PFSK-1 (cell line): ENCODE results near the gene GRIK3.

ENCODE experiments used
- FOXP2 ChIP-seq: optimal IDR thresholded peaks from 2 replicates; pipeline ENCODE3; 2011; ENCODE audit warnings: borderline replicate concordance, control low read depth, inconsistent platforms; ENCODE audit not compliant: insufficient read depth; ENCODE audit errors: extremely low read length, extremely low read depth
- POLR2AphosphoS5 ChIP-seq: IDR thresholded peaks from 2 replicates; pipeline ENCODE4 v1.6.1; 2012; ENCODE audit warnings: low read depth, mild to moderate bottlenecking, control low read depth, low read length, moderate library complexity
- REST ChIP-seq, 2 experiments: IDR thresholded peaks; 2 replicates each; pipeline versions ENCODE4 v1.6.1 to v1.8.0; 2011 to 2012; ENCODE audit warnings: low read depth in 2 of 2, low read length in 2 of 2, control low read depth in 1 of 2, inconsistent platforms in 1 of 2, mild to moderate bottlenecking in 1 of 2, moderate library complexity in 1 of 2; ENCODE audit not compliant: insufficient read depth in 1 of 2
- SIN3A ChIP-seq: IDR thresholded peaks from 2 replicates; pipeline ENCODE4 v1.6.1; 2012; ENCODE audit warnings: mild to moderate bottlenecking, low read length, moderate library complexity, borderline replicate concordance; ENCODE audit not compliant: insufficient read depth
- TAF1 ChIP-seq: IDR thresholded peaks from 2 replicates; pipeline ENCODE4 v1.6.1; 2012; ENCODE audit warnings: low read length, control low read depth, borderline replicate concordance; ENCODE audit not compliant: insufficient read depth

Gene GRIK3

GRCh38 chr1:36824390-36824861 is 209.9 kb downstream of the GRIK3 start:
- TF ChIP-seq REST (IDR thresholded peaks at IDR 0.05; ENCODE audit: insufficient read depth in 1 of 2, low read depth in 2 of 2, low read length in 2 of 2): no peak
- no peak for TF ChIP-seq SIN3A
- no peak for TF ChIP-seq TAF1
- no peak for TF ChIP-seq FOXP2
- no peak for TF ChIP-seq POLR2AphosphoS5

- no peak for TF ChIP-seq SIN3A
- no peak for TF ChIP-seq POLR2AphosphoS5
- TF ChIP-seq FOXP2: no peak
- no peak for TF ChIP-seq TAF1
- no peak for TF ChIP-seq REST (IDR thresholded peaks at IDR 0.05; ENCODE audit: insufficient read depth in 1 of 2, low read depth in 2 of 2, low read length in 2 of 2)
These were observed 211.7 kb downstream of the GRIK3 start for GRCh38 chr1:36822648-36823047.

- no peak for TF ChIP-seq REST (IDR thresholded peaks at IDR 0.05; ENCODE audit: insufficient read depth in 1 of 2, low read depth in 2 of 2, low read length in 2 of 2)
- no peak for TF ChIP-seq POLR2AphosphoS5
- TF ChIP-seq TAF1: no peak
- TF ChIP-seq SIN3A: no peak
- TF ChIP-seq FOXP2: no peak
These were observed 212.9 kb downstream of the GRIK3 start for GRCh38 chr1:36821386-36821785.

- TF ChIP-seq REST (IDR thresholded peaks at IDR 0.05; ENCODE audit: insufficient read depth in 1 of 2, low read depth in 2 of 2, low read length in 2 of 2) (no peak), FOXP2 (no peak), TAF1 (no peak), POLR2AphosphoS5 (no peak), SIN3A (no peak)
These were observed 215.5 kb downstream of the GRIK3 start for GRCh38 chr1:36818771-36819170.

GRCh38 chr1:36816348-36816747 is 218.0 kb downstream of the GRIK3 start:
- TF ChIP-seq POLR2AphosphoS5: no peak
- no peak for TF ChIP-seq TAF1
- TF ChIP-seq SIN3A: no peak
- no peak for TF ChIP-seq FOXP2
- TF ChIP-seq REST (IDR thresholded peaks at IDR 0.05; ENCODE audit: insufficient read depth in 1 of 2, low read depth in 2 of 2, low read length in 2 of 2): no peak
